ENCODE data around the gene ARHGEF17.

Gene ARHGEF17

GRCh38 chr11:73315293-73316020 is 7.4 kb downstream of the ARHGEF17 start:
- DNase-seq = no peak

GRCh38 chr11:73316422-73316821 is 8.3 kb downstream of the ARHGEF17 start:
- no peak for DNase-seq

DNA sequence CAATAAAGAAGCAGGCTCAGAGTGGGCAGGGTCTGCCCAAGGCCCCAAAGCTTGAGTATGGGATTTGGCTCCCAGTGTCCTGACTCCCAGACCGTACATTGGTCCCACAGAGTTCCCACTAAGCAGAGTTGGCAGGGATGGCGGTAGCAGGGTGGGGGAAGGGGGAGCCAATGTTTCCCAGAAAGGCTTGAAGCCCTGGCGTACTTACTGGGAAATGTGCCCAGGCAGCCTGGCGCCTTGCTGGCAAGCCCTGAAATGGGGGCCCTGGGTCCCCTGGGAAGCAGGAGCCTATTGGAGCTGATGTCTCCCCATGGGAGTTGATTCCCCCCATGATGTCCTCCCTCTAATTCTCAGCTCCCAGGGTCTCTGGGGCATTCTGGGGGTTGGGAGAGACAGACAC is 9.3 kb downstream of the ARHGEF17 start:
- no peak for DNase-seq

DNA sequence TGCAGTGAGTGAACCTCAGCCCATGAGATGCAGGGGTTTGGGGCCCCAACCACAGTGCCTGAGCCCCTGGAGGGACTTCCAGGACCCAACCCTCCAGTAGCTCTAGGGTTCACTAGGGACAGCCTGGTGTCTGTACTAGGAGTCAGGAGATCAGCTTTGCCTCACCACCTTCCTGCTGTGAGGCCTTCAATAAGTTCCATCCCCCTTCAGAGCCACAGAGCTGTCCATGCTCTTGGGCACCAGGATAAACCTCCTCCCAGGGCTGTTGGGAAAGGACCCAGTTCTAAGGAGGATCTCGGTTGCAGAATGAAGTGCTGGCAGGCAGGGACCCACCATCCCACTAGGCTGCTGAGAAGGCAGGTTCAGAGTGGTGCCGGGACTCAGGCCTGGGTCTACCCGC is 9.7 kb downstream of the ARHGEF17 start:
- DNase-seq = no peak

GRCh38 chr11:73318501-73319011 is 10.5 kb downstream of the ARHGEF17 start:
- no peak for DNase-seq

DNA sequence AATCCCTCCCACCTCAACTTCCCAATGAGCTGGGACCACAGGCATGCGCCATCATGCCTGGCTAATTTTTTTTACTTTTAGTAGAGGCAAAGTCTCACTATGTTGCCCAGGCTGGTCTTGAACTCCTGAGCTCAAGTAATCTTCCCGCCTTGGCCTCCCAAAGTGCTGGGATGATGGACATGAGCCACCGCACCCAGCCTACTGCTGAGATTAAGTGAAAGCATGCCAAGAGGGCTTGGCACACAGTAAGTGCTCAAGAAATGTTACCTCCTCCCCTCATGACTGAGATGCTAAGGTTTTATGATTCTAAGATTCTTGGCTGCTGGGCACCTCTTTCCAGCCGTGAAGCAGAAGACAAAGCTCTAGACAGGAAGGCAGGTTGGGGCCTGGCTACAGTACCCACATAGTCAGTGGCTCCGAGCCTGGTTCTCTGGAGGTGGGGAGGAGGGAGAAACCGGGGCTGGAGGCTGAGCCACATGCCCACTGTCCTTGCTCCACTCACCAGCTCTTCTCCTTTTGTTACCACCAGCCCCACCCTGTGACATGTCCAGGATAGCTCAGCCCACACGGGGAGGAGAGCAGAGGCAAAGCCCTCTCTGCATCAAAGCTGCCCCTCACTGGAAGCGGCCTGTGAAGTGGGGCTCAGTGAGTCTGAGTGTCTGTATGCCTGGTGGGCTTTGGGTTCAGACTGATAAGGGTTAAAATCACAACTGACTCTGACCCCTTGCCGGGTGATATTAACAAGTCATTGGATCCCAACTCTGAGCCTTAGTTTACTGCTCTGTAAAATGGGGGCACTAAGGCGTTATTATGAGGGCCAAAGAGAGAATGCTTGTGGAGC is 12.9 kb downstream of the ARHGEF17 start:
- no peak for DNase-seq

DNA sequence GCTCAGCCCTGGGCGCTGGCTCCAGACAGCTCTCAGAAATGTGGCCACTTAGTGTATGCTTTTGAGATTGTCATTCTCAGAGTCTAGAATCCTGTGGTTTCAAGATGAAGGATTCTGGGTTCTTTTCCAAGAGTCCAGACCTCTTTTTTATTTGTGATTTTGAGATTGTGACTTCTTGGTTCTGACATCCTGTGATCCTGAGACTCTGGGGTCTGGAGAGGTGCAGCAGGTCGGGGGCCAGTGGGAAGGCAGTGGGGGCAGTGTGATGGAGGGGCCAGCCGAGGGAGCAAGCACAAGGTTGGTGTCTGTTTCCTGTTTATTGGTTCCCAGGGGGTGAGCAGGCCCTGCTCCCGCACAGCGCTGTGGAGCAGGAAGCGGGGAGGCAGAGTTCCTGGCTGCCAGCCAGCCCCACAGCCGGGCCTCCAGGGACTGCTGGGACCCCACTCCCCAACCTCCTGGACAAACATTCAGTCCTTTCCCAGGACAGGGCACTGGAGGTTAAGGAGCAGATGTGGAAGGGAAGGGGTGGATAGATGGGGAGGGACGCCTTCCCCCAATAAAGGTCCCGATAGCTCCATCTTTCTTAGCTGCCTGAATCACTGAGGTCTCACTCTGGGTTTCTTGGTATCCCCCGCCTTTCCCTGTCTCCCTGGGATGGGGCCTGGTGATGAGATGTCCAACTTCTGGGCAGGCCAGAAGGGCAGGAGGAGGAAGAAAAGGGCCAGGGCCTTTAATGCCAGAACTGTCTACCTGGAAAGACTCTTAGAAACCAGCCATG is 13.7 kb downstream of the ARHGEF17 start:
- DNase-seq = no peak

DNA sequence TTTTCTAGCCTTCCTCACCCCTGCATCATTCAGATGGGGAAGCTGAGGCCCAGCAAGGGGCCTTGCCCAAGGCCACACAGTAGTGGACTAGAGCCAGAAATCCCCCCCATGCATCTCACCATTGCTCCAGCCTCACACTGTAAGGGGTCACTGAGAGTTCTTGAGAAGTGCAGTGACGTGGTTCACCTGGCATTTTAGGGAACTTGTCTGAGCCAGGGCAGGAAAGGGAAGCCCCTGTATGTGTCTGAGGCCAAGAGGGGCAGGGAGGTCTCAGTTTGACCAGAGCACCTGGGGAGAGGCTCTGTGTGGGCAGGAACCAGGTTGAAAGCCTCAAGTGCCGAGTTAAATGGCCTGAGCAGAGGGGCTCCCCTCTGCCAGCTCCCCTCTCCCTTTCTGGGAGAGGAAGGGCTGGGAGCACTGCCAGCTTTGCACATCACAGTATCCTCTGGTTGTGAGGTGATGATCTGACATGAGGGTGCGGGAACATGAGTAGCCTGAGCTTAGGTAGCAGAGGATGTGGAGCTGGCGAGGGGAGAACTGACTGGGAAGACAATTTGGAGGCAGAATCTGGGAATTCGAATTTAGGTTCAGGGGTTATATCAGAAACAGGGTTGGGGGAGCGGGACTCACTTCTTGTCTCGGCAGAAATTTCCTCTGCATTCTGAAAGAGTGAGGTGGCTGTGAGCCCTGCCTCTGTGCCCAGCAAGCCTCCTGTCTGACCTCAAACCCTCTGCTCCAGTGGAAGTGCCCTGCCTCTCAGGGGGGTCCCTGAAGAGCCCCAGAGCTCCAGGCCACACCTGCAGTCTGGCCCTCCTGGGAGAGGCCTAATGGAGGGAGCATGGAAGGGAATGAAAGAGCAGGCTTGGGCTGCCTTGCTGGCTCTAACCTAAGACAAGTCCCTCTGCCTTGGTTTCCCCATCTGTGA is 14.6 kb downstream of the ARHGEF17 start:
- DNase-seq = no peak

GRCh38 chr11:73323464-73323863 is 15.4 kb downstream of the ARHGEF17 start:
- no peak for DNase-seq

DNA sequence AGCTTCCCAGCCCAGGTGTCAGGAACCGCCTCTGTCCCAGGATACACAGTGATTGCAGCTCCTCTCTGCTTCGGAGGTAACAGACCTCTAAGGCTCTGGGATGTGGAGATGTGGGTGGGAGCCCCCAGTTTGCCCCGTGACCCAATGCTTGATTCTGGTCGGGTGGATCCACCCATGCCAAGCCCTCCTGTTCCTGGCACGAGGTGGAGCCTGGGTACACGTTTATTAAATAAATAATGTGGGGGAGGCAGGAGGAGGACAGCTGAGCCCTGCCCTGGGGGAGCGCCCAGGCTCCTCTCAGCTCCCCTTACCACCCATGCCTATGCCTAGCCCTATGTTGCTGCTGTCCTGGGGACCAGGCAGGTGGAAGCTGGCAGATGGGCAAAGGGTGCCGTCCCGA is 16.0 kb downstream of the ARHGEF17 start:
- DNase-seq = no peak

DNA sequence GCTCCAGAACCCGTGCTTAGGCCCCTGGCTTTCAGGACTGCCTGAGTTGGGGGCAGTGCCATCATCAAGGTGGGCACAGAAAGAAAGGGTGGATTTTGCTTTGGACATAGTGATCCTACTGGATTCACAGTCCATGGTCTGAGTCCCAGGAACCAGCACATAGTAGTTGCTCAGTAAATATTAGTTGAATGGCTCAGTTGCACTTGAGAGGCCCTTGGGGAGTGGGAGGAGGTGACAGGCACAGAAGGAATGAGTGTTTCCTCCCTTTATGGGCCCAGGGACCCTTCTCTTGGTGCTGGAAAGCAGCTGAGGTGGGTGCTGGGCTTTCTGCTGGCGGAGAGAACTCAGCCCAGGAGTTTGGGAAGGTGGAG is 16.6 kb downstream of the ARHGEF17 start:
- no peak for DNase-seq

DNA sequence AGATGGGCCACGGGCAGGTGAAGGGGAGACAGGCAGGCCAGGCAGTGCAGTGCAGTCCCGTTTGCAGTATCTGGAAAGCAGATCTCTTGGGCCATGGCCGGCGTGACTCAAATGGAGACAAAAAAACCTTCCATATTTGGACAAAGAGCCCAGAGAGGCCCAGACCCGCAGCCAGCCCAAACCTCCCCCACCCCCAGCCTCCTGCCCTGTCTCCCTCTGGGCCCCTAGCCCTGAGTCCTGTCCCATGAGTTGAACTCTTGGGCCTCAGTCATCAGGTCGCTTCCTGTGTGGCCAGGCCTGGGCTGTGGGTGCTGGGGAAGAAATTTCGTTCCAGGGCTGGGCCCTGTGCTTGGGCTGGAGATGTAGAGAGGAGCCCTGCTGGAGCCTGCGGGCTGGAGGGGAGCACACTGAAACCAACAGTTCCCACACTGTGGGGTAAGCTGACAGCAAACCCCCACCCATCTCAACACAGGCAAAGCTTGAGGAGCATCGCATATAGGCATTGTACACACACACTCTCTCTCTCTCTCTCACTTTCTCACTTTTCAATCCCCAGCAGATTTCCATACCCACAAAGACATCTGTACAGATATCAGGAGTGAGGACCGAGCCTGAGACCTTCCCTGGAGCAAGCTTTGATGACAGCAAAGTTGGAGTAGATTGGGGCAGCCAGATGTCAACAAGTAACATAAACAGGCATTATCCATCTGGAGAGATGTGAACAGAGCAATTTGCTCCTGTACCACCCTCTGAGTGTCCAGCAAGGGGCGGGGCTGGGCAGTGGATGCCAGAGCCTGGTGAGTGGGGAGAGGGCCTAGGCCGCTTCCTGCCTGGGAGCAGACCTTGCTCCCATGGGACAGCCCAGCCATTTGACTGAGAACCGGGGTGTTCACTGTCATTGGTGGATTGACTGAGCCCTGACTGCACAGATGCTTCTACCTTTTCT is 17.2 kb downstream of the ARHGEF17 start:
- DNase-seq = no peak

GRCh38 chr11:73326929-73327811 is 19.1 kb downstream of the ARHGEF17 start:
- no peak for DNase-seq

DNA sequence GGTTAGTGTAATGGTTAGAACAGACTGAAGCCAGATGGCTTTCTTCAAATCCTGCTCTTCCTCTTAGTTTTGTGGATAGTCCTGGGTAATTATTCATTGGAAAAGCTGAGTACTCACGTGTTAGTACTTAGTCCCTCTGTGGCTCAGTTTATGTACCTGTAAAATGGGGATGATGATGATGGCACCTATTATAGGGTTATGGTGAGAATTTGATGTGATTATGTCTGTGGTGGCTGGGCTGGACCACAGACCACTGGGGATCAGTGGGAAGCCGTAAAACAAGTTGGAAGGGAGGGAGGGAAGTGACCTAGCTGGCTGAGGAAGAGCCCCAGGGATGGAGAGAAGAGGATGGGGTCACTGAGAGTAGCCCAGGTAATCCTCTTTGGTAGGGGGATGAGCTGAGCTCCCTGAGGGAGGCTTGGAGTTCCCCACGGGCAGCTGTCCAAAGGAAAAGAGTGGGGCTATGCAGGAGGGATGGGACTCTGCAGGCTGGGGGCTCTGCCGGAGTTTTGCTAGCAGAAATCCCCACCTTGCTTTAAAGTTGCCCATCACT is 19.8 kb downstream of the ARHGEF17 start:
- DNase-seq = no peak

- DNase-seq = no peak
These were observed 22.6 kb downstream of the ARHGEF17 start for GRCh38 chr11:73330569-73331093.

- DNase-seq = no peak
These were observed 23.3 kb downstream of the ARHGEF17 start for GRCh38 chr11:73331138-73331916.

DNA sequence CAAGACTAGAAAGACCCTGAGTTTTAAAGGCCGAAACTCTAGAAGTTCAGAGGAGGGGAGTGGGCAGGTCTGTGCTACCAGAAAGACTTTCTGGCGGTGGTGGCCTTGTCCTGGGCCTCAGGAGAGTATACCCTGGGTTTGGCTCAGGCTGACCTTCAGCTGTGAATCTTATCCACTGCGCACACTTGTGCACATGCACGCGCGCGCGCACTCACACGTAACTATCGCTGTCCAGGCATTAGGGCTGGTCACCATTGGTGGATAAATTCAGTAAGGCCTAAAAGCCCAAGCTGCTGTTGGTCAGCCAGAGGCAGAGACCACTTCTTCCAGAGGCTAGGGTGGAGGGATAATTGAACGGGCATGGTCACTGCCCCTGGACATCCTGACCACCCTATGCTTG is 25.1 kb downstream of the ARHGEF17 start:
- no peak for DNase-seq

- no peak for DNase-seq
These were observed 25.7 kb downstream of the ARHGEF17 start for GRCh38 chr11:73333640-73334383.

Data from NCI-H1436 treated with DMSO at 0.1 percent for 48 hours (cell line).